Ishikawa (cell line): ENCODE results near the gene DEFB132.

ENCODE experiments used
- CEBPB ChIP-seq: IDR thresholded peaks from 2 replicates; pipeline ENCODE4 v1.6.1; 2012
- CREB1 ChIP-seq: IDR thresholded peaks from 2 replicates; pipeline ENCODE4 v1.6.1; 2012; ENCODE audit warnings: low read depth
- EGR1 ChIP-seq: IDR thresholded peaks from 2 replicates; pipeline ENCODE4 v1.6.1; 2012
- EP300 ChIP-seq: IDR thresholded peaks from 2 replicates; pipeline ENCODE4 v1.6.1; 2012; ENCODE audit warnings: borderline replicate concordance
- FOXM1 ChIP-seq: IDR thresholded peaks from 2 replicates; pipeline ENCODE4 v1.6.1; 2012; ENCODE audit warnings: low read depth, borderline replicate concordance
- MAX ChIP-seq: IDR thresholded peaks from 2 replicates; pipeline ENCODE4 v1.6.1; 2012
- NFIC ChIP-seq: IDR thresholded peaks from 2 replicates; pipeline ENCODE4 v1.6.1; 2012
- RAD21 ChIP-seq: IDR thresholded peaks from 2 replicates; pipeline ENCODE4 v1.6.1; 2012; ENCODE audit warnings: low read depth
- REST ChIP-seq: IDR thresholded peaks from 2 replicates; pipeline ENCODE4 v1.6.1; 2012; ENCODE audit warnings: low read depth, mild to moderate bottlenecking
- TAF1 ChIP-seq: IDR thresholded peaks from 2 replicates; pipeline ENCODE4 v1.6.1; 2012; ENCODE audit warnings: low read depth, mild to moderate bottlenecking
- TCF12 ChIP-seq: IDR thresholded peaks from 2 replicates; pipeline ENCODE4 v1.6.1; 2012; ENCODE audit warnings: low read depth
- TEAD4 ChIP-seq: IDR thresholded peaks from 2 replicates; pipeline ENCODE4 v1.6.1; 2012
- USF1 ChIP-seq: IDR thresholded peaks from 2 replicates; pipeline ENCODE4 v1.6.1; 2012
- YY1 ChIP-seq: IDR thresholded peaks from 2 replicates; pipeline ENCODE4 v1.6.1; 2012; ENCODE audit warnings: low read depth

The DEFB132 gene

GRCh38 chr20:219290-220115, 38.0 kb upstream of the DEFB132 start:
- TF ChIP-seq YY1, result no peak
- no peak for TF ChIP-seq CEBPB
- TF ChIP-seq FOXM1, result no peak
- no peak for TF ChIP-seq CREB1
- TF ChIP-seq RAD21, result peak; percentile 69
- no peak for TF ChIP-seq USF1

GRCh38 chr20:221258-221830, 36.2 kb upstream of the DEFB132 start:
- no peak for TF ChIP-seq FOXM1
- TF ChIP-seq CEBPB, result no peak
- TF ChIP-seq TCF12, result no peak
- TF ChIP-seq MAX, result no peak
- TF ChIP-seq YY1, result no peak
- no peak for TF ChIP-seq RAD21
- TF ChIP-seq TEAD4, result no peak
- no peak for TF ChIP-seq REST

- TF ChIP-seq YY1 (no peak), FOXM1 (no peak), TAF1 (no peak), MAX (no peak), USF1 (no peak), CREB1 (no peak), EP300 (no peak), NFIC (no peak), EGR1 (no peak), REST (no peak), RAD21 (no peak), TCF12 (no peak)
Measured at GRCh38 chr20:226958-227357, 30.6 kb upstream of the DEFB132 start, which contains the start of gene DEFB129. Gene DEFB129 (plus strand): TSS chr20:227258. CDS start chr20:227289, 31 bp downstream.

GRCh38 chr20:227439-228105, 30.0 kb upstream of the DEFB132 start:
- TF ChIP-seq YY1 (no peak), TEAD4 (no peak), TCF12 (no peak), EP300 (no peak), TAF1 (no peak), REST (no peak), USF1 (no peak), CREB1 (no peak)
